WTC11 (cell line): ENCODE data around the gene GOLGA8S. TPM values are rescaled to one million over a fixed set of nuclear protein-coding genes. Genes with fewer than 3 reads are reported as not detected.

Experiments
- ATAC-seq: fragments of 200-7000 bp; cut with Tn5 transposase; 2 replicates; pipeline ENCODE4 v1.10.0; 2021; ENCODE audit warnings: mild to moderate bottlenecking, moderate library complexity
- CTCF ChIA-PET: fragments of 300-600 bp; sonication (Branson Sonifier 250); formaldehyde crosslinking; loops from one replicate; lab custom pipeline; 2021; ENCODE audit warnings: antibody characterized with exemption; lab: Charles Lee
- POLR2A ChIA-PET: fragments of 350-600 bp; sonication (Branson Sonifier 250); formaldehyde crosslinking; loops from one replicate; lab custom pipeline; 2021; ENCODE audit warnings: antibody characterized with exemption; lab: Charles Lee
- DNase-seq: peaks from one replicate; pipeline ENCODE4 v3.0.0; 2021; ENCODE audit warnings: low spot score
- H3K27ac Mint-ChIP-seq: 2 replicates; pipeline ENCODE4 v1.8.0; 2021; ENCODE audit warnings: mixed read lengths
- H3K27me3 Mint-ChIP-seq: 2 replicates; pipeline ENCODE4 v1.8.0; 2021; ENCODE audit warnings: low read depth, mild to moderate bottlenecking, moderate library complexity, mixed read lengths
- H3K36me3 Mint-ChIP-seq: 2 replicates; pipeline ENCODE4 v1.8.0; 2021; ENCODE audit warnings: mixed read lengths
- H3K4me1 Mint-ChIP-seq: 2 replicates; pipeline ENCODE4 v1.8.0; 2022; ENCODE audit warnings: mixed read lengths
- H3K4me3 Mint-ChIP-seq: 2 replicates; pipeline ENCODE4 v1.8.0; 2021; ENCODE audit warnings: mild to moderate bottlenecking, moderate library complexity, mixed read lengths
- H3K9me3 Mint-ChIP-seq: 2 replicates; pipeline ENCODE4 v1.8.0; 2021; ENCODE audit warnings: mixed read lengths
- EMX1 ChIP-seq: fragments of 250-450 bp; sonication (Bioruptor Pico); IDR thresholded peaks from 2 replicates; pipeline ENCODE4 v1.8.0; 2021; ENCODE audit warnings: mild to moderate bottlenecking
- ESRRA ChIP-seq: sonication (generic); formaldehyde crosslinking; IDR thresholded peaks from 2 replicates; pipeline ENCODE4 v1.8.1; 2022; ENCODE audit warnings: mild to moderate bottlenecking, missing genetic modification reagents, borderline replicate concordance
- FOXK1 ChIP-seq: sonication (generic); formaldehyde crosslinking; IDR thresholded peaks from 2 replicates; pipeline ENCODE4 v1.8.0; 2022; ENCODE audit warnings: mild to moderate bottlenecking, moderate library complexity, missing genetic modification reagents
- IRF2 ChIP-seq: sonication (generic); formaldehyde crosslinking; IDR thresholded peaks from 2 replicates; pipeline ENCODE4 v1.8.0; 2022; ENCODE audit warnings: low read depth, missing genetic modification reagents, borderline replicate concordance
- NR1H2 ChIP-seq: sonication (generic); formaldehyde crosslinking; IDR thresholded peaks from 2 replicates; pipeline ENCODE4 v1.9.0; 2021; ENCODE audit warnings: mild to moderate bottlenecking, moderate library complexity, missing genetic modification reagents
- PRRX2 ChIP-seq: fragments of 250-450 bp; sonication (Bioruptor Pico); IDR thresholded peaks from 2 replicates; pipeline ENCODE4 v1.8.0; 2021; ENCODE audit warnings: mild to moderate bottlenecking
- SOX15 ChIP-seq: fragments of 250-450 bp; sonication (Bioruptor Pico); IDR thresholded peaks from 2 replicates; pipeline ENCODE4 v1.9.0; 2021; ENCODE audit warnings: mild to moderate bottlenecking
- SP1 ChIP-seq: sonication (generic); formaldehyde crosslinking; conservative IDR thresholded peaks from 2 replicates; pipeline ENCODE4 v1.8.1; 2022; ENCODE audit warnings: missing genetic modification reagents
- ZNF317 ChIP-seq: sonication (generic); formaldehyde crosslinking; IDR thresholded peaks from 2 replicates; pipeline ENCODE4 v1.8.1; 2023; ENCODE audit warnings: low read depth, mild to moderate bottlenecking, moderate library complexity, missing genetic modification reagents, borderline replicate concordance
- ZNF396 ChIP-seq: fragments of 250-450 bp; sonication (Bioruptor Pico); IDR thresholded peaks from 2 replicates; pipeline ENCODE4 v1.8.0; 2021; ENCODE audit warnings: mild to moderate bottlenecking, moderate library complexity, borderline replicate concordance
- total RNA-seq: library from RNA; stranded (reverse); gene quantifications from 3 replicates; pipeline ENCODE4 v1.2.3, GENCODE V29; 2021
- TF ChIP-seq, protein P1 (sequence below): sonication (generic); formaldehyde crosslinking; IDR thresholded peaks from 2 replicates; pipeline ENCODE4 v1.8.0; 2022; ENCODE audit warnings: mild to moderate bottlenecking, missing genetic modification reagents
- TF ChIP-seq, protein P2 (sequence below): sonication (generic); formaldehyde crosslinking; IDR thresholded peaks from 2 replicates; pipeline ENCODE4 v1.8.0; 2023; ENCODE audit warnings: missing genetic modification reagents, mild to moderate bottlenecking, borderline replicate concordance
- TF ChIP-seq, protein P3 (sequence below): sonication (generic); formaldehyde crosslinking; conservative IDR thresholded peaks from 2 replicates; pipeline ENCODE4 v1.8.1; 2023; ENCODE audit warnings: mild to moderate bottlenecking, low read depth, missing genetic modification reagents, moderate library complexity
- TF ChIP-seq, protein P4 (sequence below): sonication (generic); formaldehyde crosslinking; IDR thresholded peaks from 2 replicates; pipeline ENCODE4 v1.8.0; 2023; ENCODE audit warnings: missing genetic modification reagents
- TF ChIP-seq, protein P5 (sequence below): sonication (generic); formaldehyde crosslinking; IDR thresholded peaks from 2 replicates; pipeline ENCODE4 v1.8.1; 2023; ENCODE audit warnings: mild to moderate bottlenecking, missing genetic modification reagents, borderline replicate concordance
- TF ChIP-seq, protein P6 (sequence below): fragments of 250-450 bp; sonication (Bioruptor Pico); IDR thresholded peaks from 2 replicates; pipeline ENCODE4 v2.1.2; 2022; ENCODE audit warnings: mild to moderate bottlenecking, moderate library complexity
- TF ChIP-seq, protein P7 (sequence below): sonication (generic); formaldehyde crosslinking; IDR thresholded peaks from 2 replicates; pipeline ENCODE4 v1.8.1; 2022; ENCODE audit warnings: mild to moderate bottlenecking, moderate library complexity, missing genetic modification reagents

Gene GOLGA8S
- total RNA-seq, 1 experiment from 2014 or later = 0.22 TPM

DNA sequence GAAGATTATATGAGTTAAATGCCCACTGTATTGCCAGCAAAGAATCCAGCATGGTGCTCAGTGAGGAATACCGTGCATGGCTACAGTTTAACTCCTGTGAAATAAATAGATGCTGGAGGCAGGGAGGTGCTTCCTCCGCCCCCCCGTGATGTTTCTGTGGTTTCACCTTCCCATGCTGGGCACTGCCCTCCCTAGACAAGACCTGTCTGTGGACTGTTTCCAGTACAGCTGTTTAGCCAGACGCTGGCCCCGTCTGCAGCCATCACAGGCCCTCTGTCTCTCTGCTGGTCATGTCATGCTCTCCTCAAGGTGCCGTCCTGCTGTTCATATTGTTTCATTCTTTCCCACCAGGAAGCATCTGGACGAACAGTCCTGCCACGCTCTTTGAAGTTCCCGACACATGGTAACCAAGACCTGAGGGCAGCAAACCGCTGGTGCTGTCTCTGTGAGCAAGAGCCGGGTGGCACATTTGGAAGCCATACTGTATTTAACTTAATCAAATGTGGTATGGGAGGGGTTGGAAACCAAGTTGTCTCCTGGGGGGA lies 31.4 kb downstream of the GOLGA8S start (continued):
- TF ChIP-seq, protein P1, sequence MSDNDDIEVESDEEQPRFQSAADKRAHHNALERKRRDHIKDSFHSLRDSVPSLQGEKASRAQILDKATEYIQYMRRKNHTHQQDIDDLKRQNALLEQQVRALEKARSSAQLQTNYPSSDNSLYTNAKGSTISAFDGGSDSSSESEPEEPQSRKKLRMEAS (CRISPR knock-in tag) = no peak
- TF ChIP-seq, protein P2, sequence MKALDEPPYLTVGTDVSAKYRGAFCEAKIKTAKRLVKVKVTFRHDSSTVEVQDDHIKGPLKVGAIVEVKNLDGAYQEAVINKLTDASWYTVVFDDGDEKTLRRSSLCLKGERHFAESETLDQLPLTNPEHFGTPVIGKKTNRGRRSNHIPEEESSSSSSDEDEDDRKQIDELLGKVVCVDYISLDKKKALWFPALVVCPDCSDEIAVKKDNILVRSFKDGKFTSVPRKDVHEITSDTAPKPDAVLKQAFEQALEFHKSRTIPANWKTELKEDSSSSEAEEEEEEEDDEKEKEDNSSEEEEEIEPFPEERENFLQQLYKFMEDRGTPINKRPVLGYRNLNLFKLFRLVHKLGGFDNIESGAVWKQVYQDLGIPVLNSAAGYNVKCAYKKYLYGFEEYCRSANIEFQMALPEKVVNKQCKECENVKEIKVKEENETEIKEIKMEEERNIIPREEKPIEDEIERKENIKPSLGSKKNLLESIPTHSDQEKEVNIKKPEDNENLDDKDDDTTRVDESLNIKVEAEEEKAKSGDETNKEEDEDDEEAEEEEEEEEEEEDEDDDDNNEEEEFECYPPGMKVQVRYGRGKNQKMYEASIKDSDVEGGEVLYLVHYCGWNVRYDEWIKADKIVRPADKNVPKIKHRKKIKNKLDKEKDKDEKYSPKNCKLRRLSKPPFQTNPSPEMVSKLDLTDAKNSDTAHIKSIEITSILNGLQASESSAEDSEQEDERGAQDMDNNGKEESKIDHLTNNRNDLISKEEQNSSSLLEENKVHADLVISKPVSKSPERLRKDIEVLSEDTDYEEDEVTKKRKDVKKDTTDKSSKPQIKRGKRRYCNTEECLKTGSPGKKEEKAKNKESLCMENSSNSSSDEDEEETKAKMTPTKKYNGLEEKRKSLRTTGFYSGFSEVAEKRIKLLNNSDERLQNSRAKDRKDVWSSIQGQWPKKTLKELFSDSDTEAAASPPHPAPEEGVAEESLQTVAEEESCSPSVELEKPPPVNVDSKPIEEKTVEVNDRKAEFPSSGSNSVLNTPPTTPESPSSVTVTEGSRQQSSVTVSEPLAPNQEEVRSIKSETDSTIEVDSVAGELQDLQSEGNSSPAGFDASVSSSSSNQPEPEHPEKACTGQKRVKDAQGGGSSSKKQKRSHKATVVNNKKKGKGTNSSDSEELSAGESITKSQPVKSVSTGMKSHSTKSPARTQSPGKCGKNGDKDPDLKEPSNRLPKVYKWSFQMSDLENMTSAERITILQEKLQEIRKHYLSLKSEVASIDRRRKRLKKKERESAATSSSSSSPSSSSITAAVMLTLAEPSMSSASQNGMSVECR (CRISPR knock-in tag) = no peak

DNA sequence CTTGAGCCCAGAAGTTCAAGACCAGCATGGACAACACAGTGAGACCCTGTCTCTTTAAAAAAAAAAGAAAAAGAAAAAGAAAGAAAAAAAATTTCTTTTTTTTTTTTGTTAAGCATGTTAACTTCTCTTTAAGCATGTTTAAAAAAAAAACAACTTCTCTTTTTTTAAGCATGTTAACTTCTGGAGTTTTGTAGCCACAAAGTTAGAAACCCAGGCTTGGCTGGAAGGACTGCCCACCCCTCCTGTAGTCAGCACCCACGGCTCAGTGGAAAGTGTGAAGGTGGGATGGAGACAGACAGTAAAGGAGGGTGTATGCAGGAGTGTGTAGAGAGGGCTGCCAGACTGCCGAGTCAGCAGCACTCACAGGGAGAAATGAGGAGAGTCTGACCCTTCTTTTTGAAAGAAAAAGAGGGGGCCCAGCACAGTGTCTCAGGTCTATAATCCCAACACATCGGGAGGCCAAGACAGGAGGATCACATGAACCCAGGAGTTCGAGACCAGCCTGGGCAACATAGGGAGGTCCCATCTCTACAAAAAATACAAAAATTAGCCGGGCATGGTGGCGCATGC lies 33.2 kb downstream of the GOLGA8S start:
- CTCF ChIA-PET = no interaction called here
- peaks cover 28% of the 10 kb centered on the region for H3K9me3 Mint-ChIP-seq

More for the DNA sequence above, 33.2 kb downstream of the GOLGA8S start:
- ATAC-seq = no peak
- H3K4me1 Mint-ChIP-seq = no peaks in the 10 kb centered on the region
- H3K27ac Mint-ChIP-seq = no peak overlapping the region
- H3K27me3 Mint-ChIP-seq = no peaks in the 10 kb centered on the region; the same call in 1 of the 2 replicates
- POLR2A ChIA-PET = no interaction called here
- peaks cover 22% of the 10 kb centered on the region for H3K36me3 Mint-ChIP-seq
- TF ChIP-seq, protein P3, sequence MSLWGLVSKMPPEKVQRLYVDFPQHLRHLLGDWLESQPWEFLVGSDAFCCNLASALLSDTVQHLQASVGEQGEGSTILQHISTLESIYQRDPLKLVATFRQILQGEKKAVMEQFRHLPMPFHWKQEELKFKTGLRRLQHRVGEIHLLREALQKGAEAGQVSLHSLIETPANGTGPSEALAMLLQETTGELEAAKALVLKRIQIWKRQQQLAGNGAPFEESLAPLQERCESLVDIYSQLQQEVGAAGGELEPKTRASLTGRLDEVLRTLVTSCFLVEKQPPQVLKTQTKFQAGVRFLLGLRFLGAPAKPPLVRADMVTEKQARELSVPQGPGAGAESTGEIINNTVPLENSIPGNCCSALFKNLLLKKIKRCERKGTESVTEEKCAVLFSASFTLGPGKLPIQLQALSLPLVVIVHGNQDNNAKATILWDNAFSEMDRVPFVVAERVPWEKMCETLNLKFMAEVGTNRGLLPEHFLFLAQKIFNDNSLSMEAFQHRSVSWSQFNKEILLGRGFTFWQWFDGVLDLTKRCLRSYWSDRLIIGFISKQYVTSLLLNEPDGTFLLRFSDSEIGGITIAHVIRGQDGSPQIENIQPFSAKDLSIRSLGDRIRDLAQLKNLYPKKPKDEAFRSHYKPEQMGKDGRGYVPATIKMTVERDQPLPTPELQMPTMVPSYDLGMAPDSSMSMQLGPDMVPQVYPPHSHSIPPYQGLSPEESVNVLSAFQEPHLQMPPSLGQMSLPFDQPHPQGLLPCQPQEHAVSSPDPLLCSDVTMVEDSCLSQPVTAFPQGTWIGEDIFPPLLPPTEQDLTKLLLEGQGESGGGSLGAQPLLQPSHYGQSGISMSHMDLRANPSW (CRISPR knock-in tag) = no peak
- TF ChIP-seq FOXK1 (CRISPR knock-in tag) (no peak), NR1H2 (CRISPR knock-in tag) (no peak), ESRRA (no peak), ZNF317 (CRISPR knock-in tag) (no peak), IRF2 (CRISPR knock-in tag) (no peak), ZNF396 (no peak), SP1 (no peak), PRRX2 (CRISPR knock-in tag) (no peak), SOX15 (CRISPR knock-in tag) (no peak), EMX1 (no peak)
- TF ChIP-seq, protein P4, sequence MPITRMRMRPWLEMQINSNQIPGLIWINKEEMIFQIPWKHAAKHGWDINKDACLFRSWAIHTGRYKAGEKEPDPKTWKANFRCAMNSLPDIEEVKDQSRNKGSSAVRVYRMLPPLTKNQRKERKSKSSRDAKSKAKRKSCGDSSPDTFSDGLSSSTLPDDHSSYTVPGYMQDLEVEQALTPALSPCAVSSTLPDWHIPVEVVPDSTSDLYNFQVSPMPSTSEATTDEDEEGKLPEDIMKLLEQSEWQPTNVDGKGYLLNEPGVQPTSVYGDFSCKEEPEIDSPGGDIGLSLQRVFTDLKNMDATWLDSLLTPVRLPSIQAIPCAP (CRISPR knock-in tag) = no peak
- TF ChIP-seq, protein P5, sequence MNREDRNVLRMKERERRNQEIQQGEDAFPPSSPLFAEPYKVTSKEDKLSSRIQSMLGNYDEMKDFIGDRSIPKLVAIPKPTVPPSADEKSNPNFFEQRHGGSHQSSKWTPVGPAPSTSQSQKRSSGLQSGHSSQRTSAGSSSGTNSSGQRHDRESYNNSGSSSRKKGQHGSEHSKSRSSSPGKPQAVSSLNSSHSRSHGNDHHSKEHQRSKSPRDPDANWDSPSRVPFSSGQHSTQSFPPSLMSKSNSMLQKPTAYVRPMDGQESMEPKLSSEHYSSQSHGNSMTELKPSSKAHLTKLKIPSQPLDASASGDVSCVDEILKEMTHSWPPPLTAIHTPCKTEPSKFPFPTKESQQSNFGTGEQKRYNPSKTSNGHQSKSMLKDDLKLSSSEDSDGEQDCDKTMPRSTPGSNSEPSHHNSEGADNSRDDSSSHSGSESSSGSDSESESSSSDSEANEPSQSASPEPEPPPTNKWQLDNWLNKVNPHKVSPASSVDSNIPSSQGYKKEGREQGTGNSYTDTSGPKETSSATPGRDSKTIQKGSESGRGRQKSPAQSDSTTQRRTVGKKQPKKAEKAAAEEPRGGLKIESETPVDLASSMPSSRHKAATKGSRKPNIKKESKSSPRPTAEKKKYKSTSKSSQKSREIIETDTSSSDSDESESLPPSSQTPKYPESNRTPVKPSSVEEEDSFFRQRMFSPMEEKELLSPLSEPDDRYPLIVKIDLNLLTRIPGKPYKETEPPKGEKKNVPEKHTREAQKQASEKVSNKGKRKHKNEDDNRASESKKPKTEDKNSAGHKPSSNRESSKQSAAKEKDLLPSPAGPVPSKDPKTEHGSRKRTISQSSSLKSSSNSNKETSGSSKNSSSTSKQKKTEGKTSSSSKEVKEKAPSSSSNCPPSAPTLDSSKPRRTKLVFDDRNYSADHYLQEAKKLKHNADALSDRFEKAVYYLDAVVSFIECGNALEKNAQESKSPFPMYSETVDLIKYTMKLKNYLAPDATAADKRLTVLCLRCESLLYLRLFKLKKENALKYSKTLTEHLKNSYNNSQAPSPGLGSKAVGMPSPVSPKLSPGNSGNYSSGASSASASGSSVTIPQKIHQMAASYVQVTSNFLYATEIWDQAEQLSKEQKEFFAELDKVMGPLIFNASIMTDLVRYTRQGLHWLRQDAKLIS (CRISPR knock-in tag) = no peak
- TF ChIP-seq, protein P6, sequence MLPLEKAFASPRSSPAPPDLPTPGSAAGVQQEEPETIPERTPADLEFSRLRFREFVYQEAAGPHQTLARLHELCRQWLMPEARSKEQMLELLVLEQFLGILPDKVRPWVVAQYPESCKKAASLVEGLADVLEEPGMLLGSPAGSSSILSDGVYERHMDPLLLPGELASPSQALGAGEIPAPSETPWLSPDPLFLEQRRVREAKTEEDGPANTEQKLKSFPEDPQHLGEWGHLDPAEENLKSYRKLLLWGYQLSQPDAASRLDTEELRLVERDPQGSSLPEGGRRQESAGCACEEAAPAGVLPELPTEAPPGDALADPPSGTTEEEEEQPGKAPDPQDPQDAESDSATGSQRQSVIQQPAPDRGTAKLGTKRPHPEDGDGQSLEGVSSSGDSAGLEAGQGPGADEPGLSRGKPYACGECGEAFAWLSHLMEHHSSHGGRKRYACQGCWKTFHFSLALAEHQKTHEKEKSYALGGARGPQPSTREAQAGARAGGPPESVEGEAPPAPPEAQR = no peak
- TF ChIP-seq, protein P7, sequence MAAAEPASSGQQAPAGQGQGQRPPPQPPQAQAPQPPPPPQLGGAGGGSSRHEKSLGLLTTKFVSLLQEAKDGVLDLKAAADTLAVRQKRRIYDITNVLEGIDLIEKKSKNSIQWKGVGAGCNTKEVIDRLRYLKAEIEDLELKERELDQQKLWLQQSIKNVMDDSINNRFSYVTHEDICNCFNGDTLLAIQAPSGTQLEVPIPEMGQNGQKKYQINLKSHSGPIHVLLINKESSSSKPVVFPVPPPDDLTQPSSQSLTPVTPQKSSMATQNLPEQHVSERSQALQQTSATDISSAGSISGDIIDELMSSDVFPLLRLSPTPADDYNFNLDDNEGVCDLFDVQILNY = no peak
- TF ChIP-seq, all 79 proteins: peak for 0
- H3K4me3 Mint-ChIP-seq = no peak overlapping the region
- DNase-seq = no peak
